Astrocyte of the hippocampus (primary cell): ENCODE measurements around the gene SMIM10L2A.
"Not testable (repeated sequence)": the region's sequence is repeated elsewhere in the genome, so short reads cannot be mapped to it uniquely, and the experiment has no call there.

ENCODE experiments used
- DNase-seq: peaks from one replicate; pipeline ENCODE4 v3.0.0; 2011; ENCODE audit warnings: low read depth, low spot score

The SMIM10L2A gene

DNA sequence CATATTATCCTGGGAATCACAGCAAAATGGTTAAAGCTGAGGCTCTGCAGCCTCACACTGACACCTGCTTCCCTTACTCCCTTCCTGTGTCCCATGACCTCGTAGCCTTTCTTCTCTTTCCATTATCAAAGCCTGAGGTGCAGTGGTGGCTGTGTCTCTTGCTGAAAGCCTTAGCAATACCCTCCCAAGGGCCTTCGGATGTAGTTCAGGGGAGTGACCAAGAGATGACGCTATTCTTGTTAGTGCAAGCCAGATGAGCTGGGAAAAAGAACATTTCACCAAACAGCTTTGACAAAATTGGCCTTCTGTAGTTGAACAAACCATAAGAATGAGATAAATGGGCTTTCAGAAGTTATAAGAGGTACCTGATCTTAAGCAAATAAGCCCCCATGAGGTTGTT, 31.6 kb downstream of the SMIM10L2A start:
- DNase-seq = no peak

DNA sequence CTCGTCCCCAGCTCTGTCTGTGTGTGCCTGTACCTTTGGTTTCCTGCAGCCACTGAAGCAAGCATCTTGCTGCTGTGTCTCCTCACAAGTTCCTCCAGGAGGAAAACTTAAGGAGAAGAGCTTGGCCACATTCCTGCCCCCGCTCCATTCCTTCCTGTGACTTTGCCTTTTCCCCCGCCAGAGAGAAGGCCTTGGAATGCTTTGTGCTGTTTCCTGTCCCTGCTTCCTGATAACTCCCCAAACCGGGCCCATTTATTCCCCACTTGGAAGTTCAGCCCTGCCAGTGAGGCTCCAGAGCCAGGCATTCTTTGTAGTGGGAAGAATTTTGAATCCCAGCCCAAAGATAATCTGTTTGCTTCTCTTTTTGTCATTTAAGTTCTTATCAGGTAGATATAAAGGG, 33.1 kb downstream of the SMIM10L2A start:
- no peak for DNase-seq

DNA sequence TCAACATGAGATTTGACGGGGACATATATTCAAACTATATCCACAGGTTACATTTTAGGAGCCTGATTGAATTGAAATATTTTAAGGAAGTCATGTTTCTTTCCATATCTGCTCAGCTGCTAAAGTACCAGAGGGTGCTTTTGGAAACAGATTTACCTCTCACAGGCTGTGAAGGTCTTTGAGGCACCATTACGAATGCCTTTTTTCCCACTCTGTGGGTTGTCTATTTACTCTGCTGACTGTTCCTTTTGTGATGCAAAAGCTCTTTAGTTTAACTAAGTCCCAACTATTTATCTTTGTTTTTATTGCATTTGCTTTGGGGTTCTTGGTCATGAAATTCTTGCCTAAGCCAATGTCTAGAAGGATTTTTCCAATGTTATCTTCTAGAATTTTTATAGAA, 40.0 kb downstream of the SMIM10L2A start:
- DNase-seq = not testable (repeated sequence)

DNA sequence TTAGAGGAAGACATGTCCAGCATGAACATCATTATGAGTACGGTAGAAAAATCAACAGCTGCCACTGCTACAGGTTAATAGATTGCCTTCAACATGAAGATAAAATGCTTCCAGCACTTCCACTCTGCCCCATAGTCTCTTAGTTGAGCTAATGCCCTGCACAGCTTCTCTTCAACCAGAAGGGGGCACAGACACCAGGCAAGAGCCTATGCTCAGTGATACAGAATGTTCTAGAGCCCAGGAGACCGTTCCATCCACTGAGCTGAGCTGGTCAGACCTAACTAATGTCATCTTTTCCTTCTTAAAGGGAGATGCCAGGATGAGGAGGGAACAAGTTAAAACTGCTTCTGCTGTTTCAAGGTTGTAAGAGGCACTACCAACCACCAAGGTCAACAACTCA, 42.2 kb downstream of the SMIM10L2A start:
- DNase-seq = no peak

DNA sequence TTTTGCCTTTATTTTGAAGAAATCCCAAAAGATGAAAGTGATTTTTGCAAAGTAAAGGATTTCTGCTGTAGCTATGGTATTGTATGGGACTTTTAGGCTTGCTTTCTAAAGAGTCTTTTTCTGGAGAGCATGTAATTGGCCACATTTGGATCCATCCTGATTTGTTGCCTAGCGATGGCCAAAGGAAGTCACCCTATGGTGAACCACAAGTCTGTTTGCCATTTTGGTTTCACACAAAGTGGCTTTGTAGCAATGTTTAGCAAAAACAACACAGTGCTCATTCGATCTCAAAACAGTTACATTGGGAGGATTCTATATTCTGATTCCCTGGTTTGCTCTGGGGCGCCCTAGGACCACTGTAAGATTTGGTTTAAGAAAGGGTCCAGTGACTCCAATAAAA, 54.6 kb downstream of the SMIM10L2A start:
- no peak for DNase-seq

DNA sequence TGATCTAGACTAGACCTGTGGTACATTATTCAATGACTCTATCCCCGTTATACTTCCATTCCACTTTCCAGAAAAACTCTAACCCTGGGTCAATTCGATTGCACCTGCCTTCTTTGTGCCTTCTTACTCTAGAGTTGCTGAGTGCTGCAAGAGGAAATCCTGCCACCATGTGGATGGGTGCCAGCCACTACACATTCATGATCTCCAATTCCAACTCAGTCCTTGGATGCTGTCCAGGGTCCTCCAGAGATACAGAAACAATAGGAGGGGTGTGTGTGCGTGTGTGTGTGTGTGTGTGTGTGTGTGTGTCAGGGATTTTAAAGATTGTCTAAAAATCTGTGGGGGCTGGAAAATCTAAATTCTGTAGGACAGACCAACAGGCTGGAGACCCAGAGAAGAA, 55.8 kb downstream of the SMIM10L2A start:
- DNase-seq = peak; percentile 80
